DMS 273 (cell line): Measurements from ENCODE around the gene DYNC1LI1.

Source experiments
- DNase-seq: peaks from one replicate; lab custom pipeline; 2025; ENCODE audit not compliant: unreplicated experiment; lab: John Stamatoyannopoulos, UW

The DYNC1LI1 gene

GRCh38 chr3:32493437-32494414 is 76.9 kb downstream of the DYNC1LI1 start:
- DNase-seq, result no peak

GRCh38 chr3:32492684-32493436 is 77.8 kb downstream of the DYNC1LI1 start:
- no peak for DNase-seq

GRCh38 chr3:32488474-32489008 is 82.1 kb downstream of the DYNC1LI1 start:
- DNase-seq, result no peak

- DNase-seq, result no peak
Observed at GRCh38 chr3:32487781-32488473, 82.7 kb downstream of the DYNC1LI1 start.

- no peak for DNase-seq
Observed at GRCh38 chr3:32484436-32484835, 86.2 kb downstream of the DYNC1LI1 start.

GRCh38 chr3:32483772-32484171 is 86.9 kb downstream of the DYNC1LI1 start:
- DNase-seq, result no peak

- DNase-seq, result no peak
Observed at GRCh38 chr3:32482693-32483092, 88.0 kb downstream of the DYNC1LI1 start.

GRCh38 chr3:32481791-32482631 is 88.6 kb downstream of the DYNC1LI1 start:
- no peak for DNase-seq

- no peak for DNase-seq
Observed at GRCh38 chr3:32480604-32481003, 90.1 kb downstream of the DYNC1LI1 start.
